Measurements from ENCODE around the gene CBFA2T3.

CBFA2T3 gene

GRCh38 chr16:88994695-88995094 lies 17.7 kb upstream of the CBFA2T3 start:
- DNase-seq = no peak

- no peak for DNase-seq
Observed at GRCh38 chr16:88993946-88994600, 17.1 kb upstream of the CBFA2T3 start.

GRCh38 chr16:88993166-88993761 lies 16.3 kb upstream of the CBFA2T3 start:
- DNase-seq = no peak

GRCh38 chr16:88992351-88993165 lies 15.6 kb upstream of the CBFA2T3 start:
- DNase-seq = no peak

GRCh38 chr16:88991813-88992350 lies 14.9 kb upstream of the CBFA2T3 start:
- DNase-seq = no peak

GRCh38 chr16:88989852-88990547 lies 13.0 kb upstream of the CBFA2T3 start:
- DNase-seq = no peak

- DNase-seq = no peak
Observed at GRCh38 chr16:88988980-88989811, 12.2 kb upstream of the CBFA2T3 start.

GRCh38 chr16:88985521-88985920 lies 8.5 kb upstream of the CBFA2T3 start:
- DNase-seq = no peak

- no peak for DNase-seq
Observed at GRCh38 chr16:88983771-88984687, 7.0 kb upstream of the CBFA2T3 start.

GRCh38 chr16:88983165-88983564 lies 6.2 kb upstream of the CBFA2T3 start:
- DNase-seq = no peak

- no peak for DNase-seq
Observed at GRCh38 chr16:88982286-88983084, 5.5 kb upstream of the CBFA2T3 start.

GRCh38 chr16:88979353-88980015 lies 2.5 kb upstream of the CBFA2T3 start:
- no peak for DNase-seq

- DNase-seq = no peak
Observed at GRCh38 chr16:88978608-88979346, 1.8 kb upstream of the CBFA2T3 start.

- no peak for DNase-seq
Observed at GRCh38 chr16:88977812-88978607, 1.0 kb upstream of the CBFA2T3 start.

- DNase-seq = no peak
Observed at GRCh38 chr16:88976366-88977017, 515 bp downstream of the CBFA2T3 start.

GRCh38 chr16:88975511-88976061 lies 1.4 kb downstream of the CBFA2T3 start:
- no peak for DNase-seq

GRCh38 chr16:88974916-88975215 lies 2.1 kb downstream of the CBFA2T3 start:
- no peak for DNase-seq

Data from NCI-H774 (cell line).